ENCODE data around the gene TTC31. TPM values are rescaled to one million over a fixed set of nuclear protein-coding genes. Genes with fewer than 3 reads are reported as not detected.
A peak's percentile ranks its signal among the peaks of the same experiment; 100 is the strongest.

Gene TTC31
- total RNA-seq, 1 donor from 2014 or later = 20.9 TPM

DNA sequence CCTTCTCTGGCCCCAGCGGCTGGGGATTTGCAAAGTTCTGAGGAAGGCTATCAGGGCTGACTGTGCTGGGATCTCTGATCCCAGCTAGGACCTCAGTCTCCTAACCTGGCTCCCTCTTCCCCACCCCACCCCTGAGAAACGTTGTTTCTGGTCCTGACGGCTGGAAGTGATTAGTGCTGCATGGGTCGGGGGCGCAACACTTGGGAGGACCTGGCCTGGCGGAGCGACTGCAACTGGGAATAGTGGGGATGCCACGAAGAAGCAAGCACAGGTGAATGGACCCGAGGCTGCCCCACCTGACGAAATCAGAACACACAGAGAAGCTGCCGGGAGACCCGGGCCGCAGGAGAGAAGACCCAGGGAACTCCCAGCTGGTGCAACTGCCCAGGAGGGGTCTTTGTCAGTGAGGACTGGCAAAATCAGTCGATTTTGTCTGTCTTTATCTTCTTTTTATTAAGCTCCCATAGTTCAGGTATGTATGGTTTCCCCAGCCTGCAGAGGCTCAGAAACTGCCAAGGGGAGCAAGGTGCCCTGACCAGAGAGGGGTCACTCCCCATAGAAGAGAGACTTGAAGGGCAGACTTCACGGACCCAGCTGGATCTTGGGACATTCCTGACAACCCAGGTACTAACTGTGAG is 17.2 kb downstream of the TTC31 start:
- DNase-seq (ENCODE audit: low read depth) = no peak
- H3K4me3 ChIP-seq (ENCODE audit: low read depth, low read length) = peak overlapping the region; percentile 47
- TF ChIP-seq CTCF (conservative IDR thresholded peaks at IDR 0.05; ENCODE audit: low read depth, low read length) = no peak

DNA sequence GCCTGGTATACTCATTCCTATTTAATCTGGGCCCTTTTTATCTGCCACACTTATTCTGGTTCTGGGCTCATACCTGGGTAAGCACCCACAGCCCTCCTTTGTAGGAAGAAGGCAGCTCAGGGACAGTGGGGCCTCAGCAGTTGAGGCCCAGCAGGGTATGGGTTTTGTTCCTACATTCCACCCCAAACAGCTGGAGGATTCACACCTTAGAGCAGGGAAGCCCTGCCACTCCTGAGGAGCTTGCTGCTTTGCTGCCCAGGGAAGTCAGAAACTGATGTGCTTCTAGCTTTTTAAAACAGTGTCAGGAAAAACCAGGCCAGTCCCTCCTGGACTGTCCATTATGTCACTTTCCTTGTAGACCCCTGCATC is 17.7 kb downstream of the TTC31 start:
- no peak for TF ChIP-seq CTCF (conservative IDR thresholded peaks at IDR 0.05; ENCODE audit: low read depth, low read length)
- H3K4me3 ChIP-seq (ENCODE audit: low read depth, low read length) = no peak overlapping the region
- no peak for DNase-seq (ENCODE audit: low read depth)

DNA sequence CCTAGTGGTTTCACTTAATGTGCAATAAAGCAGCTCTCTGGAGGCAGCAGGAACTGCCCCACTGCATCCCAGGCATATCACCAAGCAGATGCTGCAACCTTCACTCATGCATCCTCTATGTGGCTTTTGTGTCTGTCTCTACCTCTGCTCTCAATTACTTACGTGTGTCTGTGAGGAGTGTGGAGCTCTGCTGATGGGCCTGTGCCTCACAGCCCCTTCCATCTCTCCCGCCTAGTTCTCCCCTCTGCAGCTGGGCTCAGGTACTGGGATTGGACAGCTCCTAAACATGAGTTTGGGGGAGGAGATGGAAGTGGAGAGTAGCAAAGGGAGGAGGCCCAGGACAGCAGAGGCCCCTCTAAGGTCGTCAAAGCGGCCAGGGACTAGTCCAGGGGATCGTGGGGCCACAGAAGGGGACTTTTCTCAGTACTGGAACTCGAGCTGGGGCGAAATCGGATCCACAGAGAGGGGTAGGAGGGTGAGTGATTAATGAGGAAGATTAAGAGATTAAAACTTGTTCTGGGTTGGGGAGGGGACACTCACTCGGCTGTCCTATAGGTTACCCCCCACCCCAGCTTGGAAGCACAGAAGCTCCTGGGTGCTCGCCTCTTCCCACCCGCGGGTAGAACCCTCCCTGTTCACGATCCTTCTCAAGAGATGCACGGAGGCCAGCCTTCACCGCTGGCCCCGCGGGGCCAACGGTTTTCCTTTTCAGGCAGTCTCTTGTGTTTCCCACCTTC is 18.6 kb downstream of the TTC31 start:
- TF ChIP-seq CTCF (conservative IDR thresholded peaks at IDR 0.05; ENCODE audit: low read depth, low read length) = no peak
- DNase-seq (ENCODE audit: low read depth) = no peak
- peak overlapping the region; percentile 94 for H3K4me3 ChIP-seq (ENCODE audit: low read depth, low read length)

DNA sequence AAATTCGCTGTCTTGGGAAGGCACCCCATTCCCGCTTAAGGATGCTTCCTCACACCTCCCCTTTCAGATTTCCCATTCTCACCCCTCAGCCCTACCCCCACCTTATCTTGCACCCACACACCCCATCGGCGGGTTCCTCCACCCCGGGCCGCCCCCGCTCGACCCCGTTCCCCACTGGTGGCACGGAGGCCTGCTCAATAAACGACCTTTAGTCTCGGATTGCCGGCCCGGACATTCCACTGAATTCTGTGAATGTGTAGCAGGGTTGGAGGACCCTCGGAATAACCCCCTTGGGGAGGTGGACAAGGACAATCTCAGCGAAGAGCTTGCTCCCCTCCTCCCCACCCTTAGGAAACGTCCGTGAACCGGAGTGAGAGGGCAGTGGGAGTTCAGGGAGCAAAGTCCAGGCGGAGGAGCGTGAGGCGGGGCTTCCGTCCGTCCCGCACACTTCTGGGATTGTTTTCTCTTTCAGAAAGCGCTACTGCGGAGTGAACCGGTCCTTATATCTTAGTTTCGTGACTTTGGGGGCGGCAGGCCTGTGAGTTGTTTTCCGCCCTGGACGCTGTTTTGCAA is 19.4 kb downstream of the TTC31 start:
- no peak for TF ChIP-seq CTCF (conservative IDR thresholded peaks at IDR 0.05; ENCODE audit: low read depth, low read length)
- peak overlapping the region; percentile 94 for H3K4me3 ChIP-seq (ENCODE audit: low read depth, low read length)
- no peak for DNase-seq (ENCODE audit: low read depth)

- H3K4me3 ChIP-seq (ENCODE audit: low read depth, low read length) = peak overlapping the region; percentile 94
- TF ChIP-seq CTCF (conservative IDR thresholded peaks at IDR 0.05; ENCODE audit: low read depth, low read length) = peak; percentile 30
- no peak for DNase-seq (ENCODE audit: low read depth)
These were observed 20.0 kb downstream of the TTC31 start for GRCh38 chr2:74502720-74503505.

GRCh38 chr2:74503506-74504475 is 20.9 kb downstream of the TTC31 start:
- no peak for DNase-seq (ENCODE audit: low read depth)
- H3K4me3 ChIP-seq (ENCODE audit: low read depth, low read length) = peak overlapping the region; percentile 94
- TF ChIP-seq CTCF (conservative IDR thresholded peaks at IDR 0.05; ENCODE audit: low read depth, low read length) = no peak

Data from epithelial cell of proximal tubule (primary cell).